Measurements from ENCODE around the gene SPTBN4.
"Not testable (repeated sequence)": the region's sequence is repeated elsewhere in the genome, so short reads cannot be mapped to it uniquely, and the experiment has no call there.

SPTBN4 gene

DNA sequence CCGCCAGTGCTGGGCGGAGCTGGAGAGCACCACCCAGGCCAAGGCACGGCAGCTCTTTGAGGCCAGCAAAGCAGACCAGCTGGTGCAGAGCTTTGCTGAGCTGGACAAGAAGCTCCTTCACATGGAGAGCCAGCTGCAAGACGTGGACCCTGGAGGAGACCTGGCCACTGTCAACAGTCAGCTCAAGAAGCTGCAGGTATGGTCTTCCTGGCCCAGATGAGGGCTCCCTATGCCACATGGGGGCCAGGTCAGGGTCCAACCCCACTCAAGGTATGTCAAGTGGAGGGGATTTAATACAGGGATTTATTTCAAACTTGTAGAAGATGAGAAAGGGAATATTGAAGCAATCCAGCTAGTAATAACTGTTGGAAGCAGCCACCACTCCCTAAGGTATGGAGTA, 67.3 kb downstream of the SPTBN4 start:
- DNase-seq = no peak

DNA sequence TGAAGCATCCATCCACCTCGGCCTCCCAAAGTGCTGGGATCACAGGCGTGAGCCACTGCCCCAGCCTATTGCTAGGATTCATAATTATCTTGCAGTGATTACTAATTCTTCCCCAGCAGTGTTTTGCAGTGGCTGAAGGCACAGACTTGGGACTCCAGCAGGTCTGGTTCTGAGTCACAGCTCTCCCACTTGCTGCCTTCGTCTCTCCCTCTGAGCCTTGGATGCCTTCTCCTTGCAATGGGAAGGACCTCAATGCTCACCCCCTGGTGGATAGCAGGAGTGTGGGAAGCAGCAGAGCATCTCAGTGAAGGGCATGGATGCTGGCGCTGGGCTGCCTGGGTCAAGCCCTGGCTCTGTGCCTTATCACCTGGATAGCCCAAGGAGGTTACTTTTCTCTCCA, 72.3 kb downstream of the SPTBN4 start:
- DNase-seq = no peak

DNA sequence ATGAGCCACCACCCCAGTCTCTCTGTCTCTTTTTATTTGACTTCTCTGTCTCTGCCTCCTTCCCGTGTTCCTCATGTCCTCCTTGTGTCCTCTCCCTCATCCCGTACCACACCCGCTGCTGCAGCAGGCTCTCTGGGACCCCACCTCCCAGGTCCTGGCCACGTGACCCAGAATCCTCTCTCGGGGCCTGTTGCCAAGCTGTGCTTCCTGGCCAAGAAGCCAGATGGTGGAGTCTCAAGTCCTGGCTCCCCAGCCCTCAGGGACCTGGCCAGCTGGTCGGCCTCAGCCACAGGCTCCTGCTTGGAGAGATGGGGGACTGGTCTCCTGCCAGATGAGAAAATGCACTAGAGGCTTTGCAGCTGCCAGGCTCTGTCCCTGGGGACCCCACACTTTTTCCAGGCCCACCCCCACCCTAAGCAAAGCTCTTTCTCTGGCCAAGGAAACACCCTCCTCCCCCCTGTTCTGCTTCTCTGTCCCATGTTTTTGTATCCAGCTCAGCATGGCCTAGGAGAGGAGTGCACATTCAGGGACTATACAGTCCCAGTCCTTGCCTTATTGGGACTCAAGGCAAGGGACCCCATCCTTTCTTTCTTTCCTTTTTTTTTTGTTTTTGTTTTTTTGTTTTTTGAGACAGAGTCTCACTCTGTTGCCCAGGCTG, 75.5 kb downstream of the SPTBN4 start:
- DNase-seq = no peak

DNA sequence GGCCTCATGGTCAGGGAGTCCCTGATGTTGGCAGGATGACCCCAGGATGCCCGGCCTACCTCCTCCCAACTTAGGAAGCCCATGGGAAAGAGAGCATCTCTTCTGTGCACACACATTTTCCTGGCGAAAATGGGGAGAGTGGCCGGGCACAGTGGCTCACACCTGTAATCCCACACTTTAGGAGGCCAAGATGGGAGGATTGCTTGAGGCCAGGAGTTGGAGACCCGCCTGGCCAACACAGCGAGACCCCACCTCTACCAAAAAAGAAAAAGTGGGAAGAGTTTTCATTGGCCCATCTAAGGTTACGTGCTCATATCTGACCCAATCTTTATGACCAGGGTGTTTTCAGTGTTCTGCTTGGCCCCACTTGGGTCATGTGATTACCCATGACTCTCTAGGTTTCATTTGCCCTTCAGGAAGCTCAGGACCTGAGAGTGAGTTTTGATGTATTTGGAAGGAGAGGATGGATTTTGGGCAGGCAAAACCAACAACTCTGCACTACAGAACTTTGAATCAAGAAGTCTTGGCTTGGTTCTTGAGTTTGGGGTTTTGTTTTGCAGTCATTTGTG, 76.3 kb downstream of the SPTBN4 start:
- DNase-seq = no peak

DNA sequence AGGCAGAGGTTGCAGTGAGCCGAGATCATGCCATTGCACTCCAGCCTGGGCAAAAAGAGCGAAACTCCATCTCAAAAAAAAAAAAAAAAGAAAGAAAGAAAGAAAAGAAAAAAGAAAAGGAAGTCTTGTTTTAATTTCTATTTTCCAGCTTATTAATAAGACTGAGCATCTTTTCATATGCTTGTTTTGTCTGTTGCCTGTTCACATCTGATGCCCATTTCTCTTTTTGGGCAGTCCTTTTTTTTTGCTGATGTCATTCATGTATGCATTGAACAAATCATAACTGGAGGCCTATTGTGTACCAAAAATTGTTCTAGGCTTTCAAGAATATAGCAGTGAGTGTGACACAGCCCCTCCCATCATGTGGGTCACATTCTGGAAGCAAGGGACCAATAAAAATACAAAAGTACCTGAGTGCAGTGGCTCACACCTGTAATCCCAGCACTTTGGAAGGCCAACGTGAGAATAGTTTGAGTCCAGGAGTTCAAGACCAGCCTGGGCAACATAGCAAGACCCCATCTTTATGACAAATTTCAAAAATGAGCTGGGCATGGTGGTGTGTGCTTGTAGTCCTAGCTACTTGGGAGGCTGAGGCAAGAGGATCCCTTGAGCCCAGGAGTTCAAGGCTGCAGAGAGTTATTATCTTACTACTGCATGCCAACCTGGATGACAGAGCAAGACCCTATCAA, 79.5 kb downstream of the SPTBN4 start:
- not testable (repeated sequence) for DNase-seq

DNA sequence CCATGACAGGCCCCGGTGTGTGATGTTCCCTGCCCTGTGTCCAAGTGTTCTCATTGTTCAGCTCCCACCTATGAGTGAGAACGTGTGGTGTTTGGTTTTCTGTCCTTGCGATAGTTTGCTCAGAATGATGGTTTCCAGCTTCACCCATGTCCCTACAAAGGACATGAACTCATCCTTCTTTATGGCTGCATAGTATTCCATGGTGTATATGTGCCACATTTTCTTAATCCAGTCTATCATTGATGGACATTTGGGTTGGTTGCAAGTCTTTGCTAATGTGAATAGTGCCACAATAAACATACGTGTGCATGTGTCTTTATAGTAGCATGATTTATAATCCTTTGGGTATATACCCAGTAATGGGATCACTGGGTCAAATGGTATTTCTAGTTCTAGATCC, 80.4 kb downstream of the SPTBN4 start:
- not testable (repeated sequence) for DNase-seq

DNA sequence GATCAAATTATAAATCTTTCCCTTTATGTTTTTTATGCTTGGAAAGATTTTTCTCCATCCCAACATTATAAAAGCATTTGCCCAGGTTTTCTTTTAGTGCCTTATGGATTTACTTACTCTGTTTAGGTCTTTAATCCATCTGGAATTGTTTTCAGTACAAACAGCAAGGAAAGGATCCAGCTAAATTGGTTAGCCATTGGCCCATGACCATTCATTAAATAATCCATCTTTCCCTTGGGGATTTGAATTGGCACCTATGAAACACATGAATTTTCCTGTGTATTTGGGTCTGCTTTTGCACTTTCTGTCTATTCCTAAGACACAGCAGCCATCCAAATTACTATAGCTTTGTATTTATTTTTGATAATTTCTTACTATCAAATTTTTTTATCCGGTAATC, 81.0 kb downstream of the SPTBN4 start:
- no peak for DNase-seq

DNA sequence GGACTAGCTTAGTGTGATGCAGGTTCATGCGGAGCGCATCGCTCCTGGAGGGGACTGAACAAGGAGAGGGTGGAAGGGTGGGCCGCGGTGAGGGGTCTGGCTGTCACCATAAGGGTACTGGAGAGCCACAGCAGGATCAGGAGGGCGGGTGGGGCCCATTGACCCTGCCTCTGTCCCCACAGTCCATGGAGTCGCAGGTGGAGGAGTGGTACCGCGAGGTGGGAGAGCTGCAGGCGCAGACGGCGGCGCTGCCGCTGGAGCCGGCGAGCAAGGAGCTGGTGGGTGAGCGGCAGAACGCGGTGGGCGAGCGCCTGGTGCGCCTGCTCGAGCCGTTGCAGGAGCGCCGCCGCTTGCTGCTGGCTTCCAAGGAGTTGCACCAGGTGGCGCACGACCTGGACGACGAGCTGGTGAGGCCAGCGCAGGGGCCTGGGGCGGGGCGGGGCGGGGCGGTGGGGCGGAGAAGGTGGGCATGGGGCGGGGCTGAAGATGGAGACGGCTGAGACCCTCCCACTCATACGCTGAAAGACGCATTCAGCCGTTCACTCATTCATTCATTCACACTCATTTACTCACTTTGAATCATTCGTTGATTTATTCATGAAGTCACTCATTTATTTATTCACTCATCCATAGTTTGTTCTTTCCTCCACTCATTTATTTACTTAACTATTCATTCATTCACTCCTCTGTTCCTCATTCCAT, 82.4 kb downstream of the SPTBN4 start:
- DNase-seq = peak; percentile 85 to 87

DNA sequence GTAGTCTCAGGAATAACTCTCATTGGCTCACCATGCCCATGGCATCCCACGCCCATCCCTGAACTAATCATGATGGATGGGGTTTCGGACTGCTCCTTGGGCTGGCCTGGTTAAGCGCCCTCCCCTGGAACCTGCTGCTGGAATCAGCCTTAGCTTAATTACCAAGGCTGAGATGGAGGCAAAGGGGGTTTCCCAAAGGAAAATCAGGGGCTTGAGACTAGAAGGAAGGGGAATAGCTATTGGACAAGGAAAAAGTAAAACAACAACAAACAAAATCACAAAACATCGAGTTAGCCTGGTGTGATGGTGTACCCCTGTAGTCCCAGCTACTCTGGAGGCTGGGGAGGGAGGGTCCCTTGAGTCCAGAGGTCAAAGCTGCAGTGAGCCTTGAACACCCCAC, 84.2 kb downstream of the SPTBN4 start:
- no peak for DNase-seq

DNA sequence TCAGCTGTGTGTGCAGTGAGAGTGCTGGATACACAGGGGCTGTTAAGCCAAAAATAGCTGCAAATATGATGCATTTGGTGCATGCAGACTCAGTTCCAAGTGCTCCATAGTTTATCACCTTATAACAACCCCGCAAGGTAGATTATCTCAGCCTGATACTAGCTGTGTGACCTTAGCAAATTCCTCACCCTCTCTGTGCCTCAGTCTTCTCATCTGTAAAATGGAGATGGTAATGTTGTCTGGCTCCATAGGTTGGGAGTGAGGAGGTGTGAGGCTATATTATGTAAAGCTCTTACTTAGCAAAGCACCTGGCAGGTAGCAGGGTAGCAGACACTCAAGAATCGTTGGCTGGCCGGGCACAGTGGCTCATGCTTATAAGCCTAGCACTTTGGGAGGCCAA, 86.0 kb downstream of the SPTBN4 start:
- DNase-seq = no peak

DNA sequence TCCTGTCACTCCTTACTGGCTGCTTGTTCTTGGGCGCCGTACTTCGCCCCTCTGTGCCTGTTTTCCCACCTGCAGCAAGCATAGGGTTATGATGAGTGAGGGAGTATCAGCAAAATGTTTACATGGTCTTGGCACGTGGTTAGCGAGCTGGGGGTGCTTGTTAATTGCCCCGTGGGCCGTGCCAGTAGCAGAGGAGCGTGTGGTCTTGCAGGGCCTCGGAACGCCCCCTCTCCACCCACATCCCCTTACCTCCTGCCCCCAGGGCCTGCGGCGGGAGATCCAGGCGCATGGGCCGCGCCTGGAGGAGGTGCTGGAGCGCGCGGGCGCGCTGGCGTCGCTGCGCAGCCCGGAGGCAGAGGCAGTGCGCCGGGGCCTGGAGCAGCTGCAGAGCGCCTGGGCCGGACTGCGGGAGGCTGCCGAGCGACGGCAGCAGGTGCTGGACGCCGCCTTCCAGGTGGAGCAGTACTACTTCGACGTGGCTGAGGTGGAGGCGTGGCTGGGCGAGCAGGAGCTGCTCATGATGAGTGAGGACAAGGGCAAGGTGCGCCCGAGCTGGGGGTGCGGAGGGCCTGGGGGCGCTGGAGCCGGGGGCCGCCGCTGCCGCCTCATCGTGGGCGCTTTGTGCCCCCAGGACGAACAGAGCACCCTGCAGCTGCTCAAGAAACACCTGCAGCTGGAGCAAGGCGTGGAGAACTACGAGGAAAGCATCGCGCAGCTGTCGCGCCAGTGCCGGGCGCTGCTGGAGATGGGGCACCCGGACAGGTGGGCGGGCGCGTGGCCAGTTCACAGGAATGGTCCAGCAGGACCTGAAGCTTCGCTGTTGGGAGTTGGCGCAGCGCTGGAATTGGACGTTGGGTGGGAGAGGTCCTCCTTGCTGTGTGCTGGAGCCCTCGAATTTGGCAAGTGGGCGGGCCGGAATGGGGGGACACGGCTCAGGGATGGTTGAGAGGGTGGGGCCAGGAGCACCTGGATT, 87.4 kb downstream of the SPTBN4 start:
- no peak for DNase-seq

DNA sequence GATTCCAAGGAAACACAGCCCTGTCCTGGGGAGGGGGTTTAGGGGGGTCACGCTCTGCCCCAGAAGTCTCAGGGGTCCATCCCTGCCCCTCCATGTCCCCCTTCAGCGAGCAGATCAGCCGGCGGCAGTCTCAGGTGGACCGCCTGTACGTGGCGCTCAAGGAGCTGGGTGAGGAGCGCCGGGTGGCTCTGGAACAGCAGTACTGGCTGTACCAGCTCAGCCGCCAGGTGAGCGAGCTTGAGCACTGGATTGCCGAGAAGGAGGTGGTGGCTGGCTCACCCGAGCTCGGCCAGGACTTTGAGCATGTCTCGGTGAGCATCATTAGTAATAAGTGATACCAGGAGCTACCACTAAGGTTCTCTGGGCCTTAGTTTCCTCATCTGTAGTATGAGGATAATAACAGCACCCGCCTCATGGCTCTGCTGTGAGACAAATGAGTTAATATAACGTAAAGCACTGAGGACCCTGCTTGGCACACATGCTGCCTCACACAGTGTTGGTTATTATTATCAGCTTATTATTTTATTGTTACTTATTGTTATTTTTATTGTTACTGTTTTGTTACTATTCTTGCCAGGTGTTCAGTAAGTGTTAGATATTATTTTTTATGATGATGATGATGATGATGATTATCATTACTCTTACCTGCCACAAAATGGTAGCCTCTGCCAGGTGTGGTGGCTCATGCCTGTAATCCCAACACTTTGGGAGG, 89.3 kb downstream of the SPTBN4 start:
- DNase-seq = no peak

DNA sequence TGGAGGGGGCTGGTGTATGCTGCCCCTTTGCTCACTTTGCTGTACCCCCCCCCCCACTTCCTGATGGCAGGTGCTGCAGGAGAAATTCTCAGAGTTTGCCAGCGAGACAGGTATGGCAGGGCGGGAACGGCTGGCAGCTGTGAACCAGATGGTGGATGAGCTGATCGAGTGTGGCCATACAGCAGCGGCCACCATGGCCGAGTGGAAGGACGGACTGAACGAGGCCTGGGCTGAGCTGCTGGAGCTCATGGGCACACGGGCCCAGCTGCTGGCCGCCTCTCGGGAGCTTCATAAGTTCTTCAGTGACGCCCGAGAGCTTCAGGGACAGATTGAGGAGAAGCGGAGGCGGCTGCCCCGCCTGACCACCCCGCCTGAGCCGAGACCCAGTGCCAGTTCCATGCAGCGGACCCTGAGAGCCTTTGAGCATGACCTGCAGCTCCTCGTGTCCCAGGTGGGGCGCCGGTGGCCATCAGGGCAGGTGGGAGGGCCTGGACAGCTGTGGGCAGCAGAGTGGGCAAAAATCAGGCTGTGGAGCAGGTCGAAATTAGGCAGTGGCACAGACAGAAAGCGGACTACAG, 90.2 kb downstream of the SPTBN4 start:
- DNase-seq = no peak

DNA sequence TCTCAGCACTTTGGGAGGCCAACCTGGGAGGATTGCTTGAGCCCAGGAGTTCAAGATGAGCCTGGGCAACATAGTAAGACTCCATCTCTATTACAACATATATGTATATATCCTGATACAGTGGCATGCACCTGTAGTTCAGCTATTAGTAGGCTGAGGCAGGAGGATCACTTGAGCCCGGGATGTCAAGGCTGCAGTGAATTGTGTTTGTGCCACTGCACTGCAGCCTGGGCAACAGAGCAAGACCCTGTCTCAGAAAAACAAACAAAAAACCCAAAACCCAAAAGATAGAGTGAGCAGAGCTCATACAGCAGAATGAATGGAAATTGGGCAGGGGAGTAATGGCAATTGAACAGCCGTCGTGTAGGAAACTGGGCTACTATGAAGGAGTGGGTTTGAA, 92.6 kb downstream of the SPTBN4 start:
- no peak for DNase-seq

DNA sequence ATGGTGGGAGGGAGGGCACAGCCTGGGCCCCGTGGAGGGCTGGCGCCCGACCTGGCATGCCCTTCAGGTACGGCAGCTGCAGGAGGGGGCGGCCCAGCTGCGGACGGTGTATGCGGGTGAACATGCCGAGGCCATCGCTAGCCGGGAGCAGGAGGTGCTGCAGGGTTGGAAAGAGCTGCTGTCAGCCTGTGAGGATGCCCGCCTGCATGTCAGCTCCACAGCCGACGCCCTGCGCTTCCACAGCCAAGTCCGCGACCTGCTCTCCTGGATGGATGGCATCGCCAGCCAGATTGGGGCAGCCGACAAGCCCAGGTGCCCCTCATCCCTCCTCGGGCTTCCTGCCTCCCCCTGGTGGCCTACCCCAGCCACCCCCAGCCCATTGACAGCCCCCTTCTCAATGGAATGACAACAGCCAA, 93.3 kb downstream of the SPTBN4 start:
- DNase-seq = no peak

DNA sequence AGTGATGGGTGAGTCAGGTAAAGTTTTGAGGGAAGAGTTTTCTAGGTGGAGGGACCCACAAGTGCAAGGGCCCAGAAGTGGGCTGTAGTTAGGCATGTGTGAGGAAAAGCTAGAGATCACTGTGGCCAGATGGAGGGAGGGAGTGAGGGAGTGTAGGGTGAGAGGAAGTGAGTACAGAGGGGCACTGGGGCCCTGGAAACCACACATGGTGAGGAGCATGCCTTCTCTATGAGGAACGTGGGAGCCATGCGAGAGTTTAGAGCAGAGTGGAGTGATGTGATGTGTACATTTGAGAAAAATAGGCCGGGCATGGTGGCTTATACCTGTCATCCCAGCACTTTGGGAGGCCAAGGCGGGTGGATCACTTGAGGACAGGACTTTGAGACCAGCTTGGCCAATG, 95.1 kb downstream of the SPTBN4 start:
- no peak for DNase-seq

DNA sequence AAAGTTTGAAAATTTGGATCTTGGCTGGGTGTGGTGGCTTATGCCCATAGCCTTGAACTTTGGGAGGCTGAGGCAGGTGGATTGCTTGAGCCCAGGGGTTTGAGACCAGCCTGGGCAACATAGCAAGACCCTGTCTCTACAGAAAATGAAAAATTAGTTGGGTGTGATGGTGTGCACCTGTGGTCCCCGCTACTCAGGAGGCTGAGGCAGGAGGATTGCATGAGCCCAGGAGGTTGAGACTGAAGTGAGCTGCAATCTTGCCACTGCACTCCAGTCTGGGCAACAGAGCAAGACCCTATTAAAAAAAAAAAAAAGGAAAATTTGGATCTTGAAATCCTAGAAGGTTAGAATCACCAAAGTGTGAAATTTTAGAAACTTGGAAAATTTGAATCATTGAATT, 97.7 kb downstream of the SPTBN4 start:
- DNase-seq = not testable (repeated sequence)

DNA sequence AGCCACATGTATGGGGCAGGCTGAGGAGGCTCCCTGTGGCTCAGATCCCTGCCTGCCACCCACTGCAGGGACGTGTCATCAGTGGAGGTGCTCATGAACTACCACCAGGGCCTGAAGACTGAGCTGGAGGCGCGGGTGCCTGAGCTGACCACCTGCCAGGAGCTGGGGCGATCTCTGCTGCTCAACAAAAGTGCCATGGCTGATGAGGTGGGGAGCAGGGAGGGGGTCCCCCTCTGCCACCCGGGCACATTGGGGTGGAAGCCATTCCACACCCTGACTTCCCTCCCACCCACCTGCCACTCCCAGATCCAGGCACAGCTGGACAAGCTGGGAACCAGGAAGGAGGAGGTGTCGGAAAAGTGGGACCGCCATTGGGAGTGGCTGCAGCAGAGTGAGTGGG, 98.6 kb downstream of the SPTBN4 start:
- no peak for DNase-seq

DNA sequence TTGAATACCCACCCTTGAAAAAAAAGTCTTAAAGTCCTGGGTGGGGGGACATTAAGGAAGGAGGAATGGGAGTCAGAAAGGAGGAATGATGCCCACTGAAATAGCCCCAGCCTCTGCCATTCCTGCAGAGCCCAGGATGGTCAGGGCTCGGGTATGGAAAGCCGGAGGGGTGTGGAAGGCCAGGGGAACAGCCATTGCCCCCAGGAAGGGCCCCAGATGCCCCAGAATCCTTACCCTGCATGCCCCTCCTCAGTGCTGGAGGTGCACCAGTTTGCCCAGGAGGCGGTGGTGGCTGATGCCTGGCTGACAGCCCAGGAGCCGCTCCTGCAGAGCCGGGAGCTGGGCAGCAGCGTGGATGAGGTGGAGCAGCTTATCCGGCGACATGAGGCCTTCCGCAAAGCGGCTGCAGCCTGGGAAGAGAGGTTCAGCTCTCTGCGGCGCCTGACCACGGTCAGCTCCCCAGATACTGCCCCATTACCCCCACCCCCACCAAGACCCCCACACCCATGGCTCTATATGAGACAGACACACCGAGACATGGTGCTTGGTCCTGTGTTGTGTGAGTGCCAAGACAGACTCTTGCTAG, 99.2 kb downstream of the SPTBN4 start:
- no peak for DNase-seq

DNA sequence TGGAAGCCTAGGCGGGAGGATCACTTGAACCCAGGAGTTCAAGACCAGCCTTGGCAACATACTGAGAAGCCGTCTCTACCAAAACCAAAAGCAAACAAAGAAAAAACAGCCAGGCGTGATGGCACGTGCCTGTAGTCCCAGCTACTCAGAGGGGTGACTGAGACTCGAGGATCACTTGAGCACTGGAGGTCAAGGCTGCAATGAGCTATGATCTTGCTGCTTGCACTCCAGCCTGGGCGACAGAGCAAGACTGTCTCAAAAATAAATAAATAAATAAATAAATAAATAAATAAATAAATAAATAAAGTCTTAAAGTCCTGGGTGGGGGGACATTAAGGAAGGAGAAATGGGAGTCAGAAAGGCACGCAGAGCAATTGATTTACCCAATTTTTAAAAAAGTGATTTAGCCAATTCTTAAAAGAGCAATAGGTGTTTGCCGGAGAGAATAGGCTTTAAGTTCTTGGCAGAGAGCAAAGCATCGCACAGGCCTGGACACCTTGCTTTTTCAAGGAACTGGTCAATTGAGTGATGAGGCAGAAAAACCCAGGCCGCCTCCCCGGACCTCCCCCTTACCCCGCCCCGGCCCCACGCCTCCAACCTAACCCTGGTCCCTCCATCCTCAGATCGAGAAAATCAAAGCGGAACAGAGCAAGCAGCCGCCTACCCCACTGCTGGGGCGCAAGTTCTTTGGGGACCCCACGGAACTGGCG, 100.4 kb downstream of the SPTBN4 start:
- no peak for DNase-seq
